H9 (cell line): ENCODE measurements around the gene RGN. TPM values are rescaled to one million over a fixed set of nuclear protein-coding genes. Genes with fewer than 3 reads are reported as not detected.

Experiments
- DNase-seq: peaks from one replicate; pipeline ENCODE4 v3.0.0-alpha.2; 2017
- H2AFZ ChIP-seq: one replicate; pipeline ENCODE4 v1.6.1; 2013; ENCODE audit warnings: mild to moderate bottlenecking, low read length, control low read depth, moderate library complexity
- H2AK5ac ChIP-seq: 2 replicates; pipeline ENCODE4 v1.6.1; 2013; ENCODE audit warnings: low read length, control low read depth, mixed read lengths; ENCODE audit not compliant: insufficient read length
- H2BK120ac ChIP-seq: one replicate; pipeline ENCODE4 v1.6.1; 2013; ENCODE audit warnings: low read depth, mild to moderate bottlenecking, low read length, control low read depth, inconsistent platforms; ENCODE audit not compliant: poor library complexity, severe bottlenecking
- H2BK12ac ChIP-seq: 2 replicates; pipeline ENCODE4 v1.6.1; 2013; ENCODE audit warnings: low read length, control low read depth, mixed read lengths, low read depth; ENCODE audit not compliant: insufficient read length
- H2BK15ac ChIP-seq: 2 replicates; pipeline ENCODE4 v1.6.1; 2013; ENCODE audit warnings: low read depth, low read length, control low read depth
- H2BK20ac ChIP-seq: one replicate; pipeline ENCODE4 v1.6.1; 2013; ENCODE audit warnings: low read depth, mild to moderate bottlenecking, low read length, control low read depth, inconsistent platforms; ENCODE audit not compliant: poor library complexity, severe bottlenecking
- H2BK5ac ChIP-seq: 2 replicates; pipeline ENCODE4 v1.6.1; 2013; ENCODE audit warnings: low read length, control low read depth, mixed read lengths; ENCODE audit not compliant: insufficient read length
- H3K14ac ChIP-seq: 2 replicates; pipeline ENCODE4 v1.6.1; 2013; ENCODE audit warnings: low read length, control low read depth; ENCODE audit not compliant: insufficient read depth
- H3K18ac ChIP-seq: 2 replicates; pipeline ENCODE4 v1.6.1; 2013; ENCODE audit warnings: low read depth, mild to moderate bottlenecking, mixed read lengths, low read length, control low read depth; ENCODE audit not compliant: insufficient read length
- H3K23ac ChIP-seq: 2 replicates; pipeline ENCODE4 v1.6.1; 2013; ENCODE audit warnings: low read length, control low read depth, mixed read lengths, low read depth; ENCODE audit not compliant: insufficient read length
- H3K23me2 ChIP-seq: 2 replicates; pipeline ENCODE4 v1.6.1; 2013; ENCODE audit warnings: low read depth, mild to moderate bottlenecking, mixed read lengths, low read length, control low read depth; ENCODE audit not compliant: insufficient read length, poor library complexity, severe bottlenecking
- H3K27ac ChIP-seq: 2 replicates; pipeline ENCODE4 v1.5.1; 2013; ENCODE audit warnings: low read length, control low read depth, mixed read lengths, low read depth; ENCODE audit not compliant: insufficient read length
- H3K27me3 ChIP-seq: 2 replicates; pipeline ENCODE4 v1.6.1; 2013; ENCODE audit warnings: low read length, control low read depth, inconsistent platforms; ENCODE audit not compliant: insufficient read depth
- H3K4ac ChIP-seq: 2 replicates; pipeline ENCODE4 v1.6.1; 2013; ENCODE audit warnings: low read depth, mild to moderate bottlenecking, control low read depth, inconsistent platforms, low read length, moderate library complexity
- H3K4me1 ChIP-seq: 2 replicates; pipeline ENCODE4 v1.6.1; 2013; ENCODE audit warnings: low read length, control low read depth, inconsistent platforms; ENCODE audit not compliant: insufficient read depth
- H3K4me2 ChIP-seq: 2 replicates; pipeline ENCODE4 v1.6.1; 2013; ENCODE audit warnings: low read length, control low read depth, mixed read lengths; ENCODE audit not compliant: insufficient read length, insufficient read depth
- H3K56ac ChIP-seq: 2 replicates; pipeline ENCODE4 v1.6.1; 2013; ENCODE audit warnings: low read depth, mild to moderate bottlenecking, mixed read lengths, low read length, control low read depth; ENCODE audit not compliant: insufficient read length
- H3K79me1 ChIP-seq: 2 replicates; pipeline ENCODE4 v1.6.1; 2013; ENCODE audit warnings: low read depth, mild to moderate bottlenecking, moderate library complexity, low read length, control low read depth, inconsistent platforms; ENCODE audit not compliant: insufficient read depth, poor library complexity, severe bottlenecking
- H3K79me2 ChIP-seq: 2 replicates; pipeline ENCODE4 v1.6.1; 2013; ENCODE audit warnings: low read length, control low read depth, inconsistent platforms; ENCODE audit not compliant: insufficient read depth
- H3K9ac ChIP-seq: 2 replicates; pipeline ENCODE4 v1.6.1; 2013; ENCODE audit warnings: low read length, control low read depth, mixed read lengths; ENCODE audit not compliant: insufficient read length; ENCODE audit errors: extremely low read depth
- H3K9me3 ChIP-seq: one replicate; pipeline ENCODE4 v1.6.1; 2013; ENCODE audit warnings: low read depth, low read length, inconsistent platforms; ENCODE audit not compliant: control insufficient read depth
- H3T11ph ChIP-seq: one replicate; pipeline ENCODE4 v1.6.1; 2013; ENCODE audit warnings: mild to moderate bottlenecking, low read length, control low read depth, inconsistent platforms
- H4K20me1 ChIP-seq: one replicate; pipeline ENCODE4 v1.6.1; 2013; ENCODE audit not compliant: control insufficient read depth, insufficient read length, insufficient read depth
- H4K5ac ChIP-seq: 2 replicates; pipeline ENCODE4 v1.6.1; 2013; ENCODE audit warnings: low read depth, mild to moderate bottlenecking, mixed read lengths, low read length, control low read depth; ENCODE audit not compliant: insufficient read length
- H4K8ac ChIP-seq: replicated peaks from 2 replicates; pipeline ENCODE4 v1.6.1; 2013; ENCODE audit warnings: low read length, control low read depth, mixed read lengths, low read depth; ENCODE audit not compliant: insufficient read length
- H4K91ac ChIP-seq: 2 replicates; pipeline ENCODE4 v1.6.1; 2013; ENCODE audit warnings: low read depth, mild to moderate bottlenecking, moderate library complexity, mixed read lengths, low read length, control low read depth; ENCODE audit not compliant: insufficient read length
- H3K27ac Mint-ChIP-seq, 3 experiments: 2 replicates in 2 of 3; 3 replicates in 1 of 3; pipeline ENCODE4 v1.8.0; 2020 to 2021; ENCODE audit warnings: mixed read lengths in 3 of 3, mild to moderate bottlenecking in 1 of 3, moderate library complexity in 1 of 3
- H3K27me3 Mint-ChIP-seq: 2 replicates; pipeline ENCODE4 v1.8.0; 2021; ENCODE audit warnings: low read depth, mild to moderate bottlenecking, moderate library complexity, mixed read lengths
- H3K36me3 Mint-ChIP-seq, 3 experiments: 2 replicates in 2 of 3; 3 replicates in 1 of 3; pipeline ENCODE4 v1.8.0; 2020 to 2021; ENCODE audit warnings: low read depth in 3 of 3, mixed read lengths in 3 of 3; ENCODE audit not compliant: insufficient read depth in 1 of 3
- H3K4me1 Mint-ChIP-seq, 2 experiments: 2 replicates each; pipeline ENCODE4 v1.8.0; 2020; ENCODE audit warnings: mixed read lengths in 2 of 2
- H3K4me3 Mint-ChIP-seq, 2 experiments: 2 replicates in 1 of 2; 3 replicates in 1 of 2; pipeline ENCODE4 v1.8.0; 2020 to 2021; ENCODE audit warnings: mild to moderate bottlenecking in 2 of 2, mixed read lengths in 2 of 2, moderate library complexity in 1 of 2
- H3K9me3 Mint-ChIP-seq, 2 experiments: 2 replicates in 1 of 2; 3 replicates in 1 of 2; pipeline ENCODE4 v1.8.0; 2020; ENCODE audit warnings: mild to moderate bottlenecking in 2 of 2, mixed read lengths in 2 of 2, moderate library complexity in 1 of 2
- WGBS: extraction: QIAGEN DNeasy Blood & Tissue Kit; methylation state at CpG from one replicate; pipeline ENCODE4 v1.1.7; 2013; ENCODE audit warnings: missing lambda C conversion rate, low lambda C conversion rate, mixed read lengths; ENCODE audit not compliant: insufficient read length; ENCODE audit errors: extremely low coverage; 5-methylcytosine and 5-hydroxymethylcytosine counted together
- total RNA-seq: library from RNA; stranded (reverse); gene quantifications from 2 replicates; pipeline ENCODE4 v1.2.1, GENCODE V29; 2021
- TF ChIP-seq, protein P1 (sequence below): fragments of 200-600 bp; sonication (generic); conservative IDR thresholded peaks from 3 replicates; pipeline ENCODE4 v1.8.0; 2021; ENCODE audit warnings: antibody characterized with exemption, mild to moderate bottlenecking

The RGN gene
- total RNA-seq, 1 experiment from 2014 or later = not detected

DNA sequence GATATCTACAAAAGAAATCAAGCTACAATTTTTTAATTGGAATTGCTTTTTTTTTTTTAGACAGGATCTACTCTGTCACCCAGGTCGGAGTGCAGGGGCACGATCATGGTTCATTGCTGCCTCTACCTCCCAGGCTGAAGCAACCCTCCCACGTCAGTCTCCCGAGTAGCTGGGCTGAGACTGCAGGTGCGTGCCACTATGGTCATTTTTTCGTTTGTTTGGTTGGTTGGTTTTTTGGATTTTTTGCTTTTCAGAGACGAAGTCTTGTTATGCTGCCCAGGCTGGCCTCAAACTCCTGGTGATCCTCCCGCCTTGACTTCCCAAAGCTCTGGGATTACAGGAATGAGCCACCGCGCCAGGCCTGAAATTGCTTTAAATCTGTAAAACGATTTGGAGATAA is 15.6 kb downstream of the RGN start:
- no peak overlapping the region for H2BK12ac ChIP-seq
- H3K79me1 ChIP-seq = no peaks in the 10 kb centered on the region
- H3K4me2 ChIP-seq = no peak overlapping the region
- no peak overlapping the region for H2AFZ ChIP-seq
- no peak overlapping the region for H3K27ac ChIP-seq
- no peak overlapping the region for H2BK120ac ChIP-seq
- no peak for DNase-seq
- Mint-ChIP-seq H3K9me3 (peaks cover 43 to 67% of the 10 kb centered on the region in 2 experiments), H3K4me1 (peaks cover 17 to 18% of the 10 kb centered on the region in 2 experiments), H3K4me3 (no peak overlapping the region), H3K27ac (no peak overlapping the region), H3K27me3 (peaks cover 1% of the 10 kb centered on the region; the same call in 1 of the 2 replicates), H3K36me3 (no peaks in the 10 kb centered on the region)
- H3K14ac ChIP-seq = no peak overlapping the region
- no peak overlapping the region for H2BK20ac ChIP-seq
- TF ChIP-seq, protein P1, sequence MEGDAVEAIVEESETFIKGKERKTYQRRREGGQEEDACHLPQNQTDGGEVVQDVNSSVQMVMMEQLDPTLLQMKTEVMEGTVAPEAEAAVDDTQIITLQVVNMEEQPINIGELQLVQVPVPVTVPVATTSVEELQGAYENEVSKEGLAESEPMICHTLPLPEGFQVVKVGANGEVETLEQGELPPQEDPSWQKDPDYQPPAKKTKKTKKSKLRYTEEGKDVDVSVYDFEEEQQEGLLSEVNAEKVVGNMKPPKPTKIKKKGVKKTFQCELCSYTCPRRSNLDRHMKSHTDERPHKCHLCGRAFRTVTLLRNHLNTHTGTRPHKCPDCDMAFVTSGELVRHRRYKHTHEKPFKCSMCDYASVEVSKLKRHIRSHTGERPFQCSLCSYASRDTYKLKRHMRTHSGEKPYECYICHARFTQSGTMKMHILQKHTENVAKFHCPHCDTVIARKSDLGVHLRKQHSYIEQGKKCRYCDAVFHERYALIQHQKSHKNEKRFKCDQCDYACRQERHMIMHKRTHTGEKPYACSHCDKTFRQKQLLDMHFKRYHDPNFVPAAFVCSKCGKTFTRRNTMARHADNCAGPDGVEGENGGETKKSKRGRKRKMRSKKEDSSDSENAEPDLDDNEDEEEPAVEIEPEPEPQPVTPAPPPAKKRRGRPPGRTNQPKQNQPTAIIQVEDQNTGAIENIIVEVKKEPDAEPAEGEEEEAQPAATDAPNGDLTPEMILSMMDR = no peak
- no peaks in the 10 kb centered on the region for H3K27me3 ChIP-seq
- no peak overlapping the region for H3K4ac ChIP-seq
- H3K56ac ChIP-seq = no peak overlapping the region
- no peak overlapping the region for H2AK5ac ChIP-seq
- H3K9ac ChIP-seq = no peak overlapping the region
- no peak overlapping the region for H4K8ac ChIP-seq
- H2BK5ac ChIP-seq = no peak overlapping the region
- H3K23ac ChIP-seq = no peak overlapping the region
- peaks cover 6% of the 10 kb centered on the region for H3K9me3 ChIP-seq
- H3K4me1 ChIP-seq = no peaks in the 10 kb centered on the region; the same call in 1 of the 2 replicates
- H3K79me2 ChIP-seq = no peaks in the 10 kb centered on the region; the same call in 1 of the 2 replicates
- H4K91ac ChIP-seq = no peak overlapping the region
- H3T11ph ChIP-seq = no peak overlapping the region
- no peaks in the 10 kb centered on the region for H4K20me1 ChIP-seq
- H3K23me2 ChIP-seq = no peaks in the 10 kb centered on the region
- H2BK15ac ChIP-seq = no peak overlapping the region
- no peak overlapping the region for H3K18ac ChIP-seq
- no peak overlapping the region for H4K5ac ChIP-seq
- WGBS = no CpG with 5 or more reads among the region's 11 CpGs
